SW 1271 (cell line): Measurements from ENCODE around the gene ANKRD11.
"Not testable (repeated sequence)": the region's sequence is repeated elsewhere in the genome, so short reads cannot be mapped to it uniquely, and the experiment has no call there.

Experiments
- DNase-seq, 2 experiments: peaks; one replicate each; lab custom pipeline; 2025; lab: John Stamatoyannopoulos, UW

ANKRD11 gene

DNA sequence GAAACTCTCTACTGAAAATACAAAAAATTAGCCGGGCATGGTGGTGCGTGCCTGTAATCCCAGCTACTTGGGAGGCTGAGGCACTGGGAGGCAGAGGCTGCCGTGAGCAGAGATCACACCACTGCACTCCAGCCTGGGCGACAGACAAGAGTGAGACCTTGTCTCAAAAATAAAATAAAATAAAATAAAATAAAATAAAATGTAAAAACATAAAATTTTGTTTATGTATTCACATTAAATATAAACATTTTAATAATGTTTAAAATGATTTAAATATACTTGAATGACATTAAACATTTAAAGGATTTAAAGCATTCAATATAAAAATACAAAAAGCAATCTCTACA, 160.6 kb downstream of the ANKRD11 start:
- DNase-seq: not testable (repeated sequence)

DNA sequence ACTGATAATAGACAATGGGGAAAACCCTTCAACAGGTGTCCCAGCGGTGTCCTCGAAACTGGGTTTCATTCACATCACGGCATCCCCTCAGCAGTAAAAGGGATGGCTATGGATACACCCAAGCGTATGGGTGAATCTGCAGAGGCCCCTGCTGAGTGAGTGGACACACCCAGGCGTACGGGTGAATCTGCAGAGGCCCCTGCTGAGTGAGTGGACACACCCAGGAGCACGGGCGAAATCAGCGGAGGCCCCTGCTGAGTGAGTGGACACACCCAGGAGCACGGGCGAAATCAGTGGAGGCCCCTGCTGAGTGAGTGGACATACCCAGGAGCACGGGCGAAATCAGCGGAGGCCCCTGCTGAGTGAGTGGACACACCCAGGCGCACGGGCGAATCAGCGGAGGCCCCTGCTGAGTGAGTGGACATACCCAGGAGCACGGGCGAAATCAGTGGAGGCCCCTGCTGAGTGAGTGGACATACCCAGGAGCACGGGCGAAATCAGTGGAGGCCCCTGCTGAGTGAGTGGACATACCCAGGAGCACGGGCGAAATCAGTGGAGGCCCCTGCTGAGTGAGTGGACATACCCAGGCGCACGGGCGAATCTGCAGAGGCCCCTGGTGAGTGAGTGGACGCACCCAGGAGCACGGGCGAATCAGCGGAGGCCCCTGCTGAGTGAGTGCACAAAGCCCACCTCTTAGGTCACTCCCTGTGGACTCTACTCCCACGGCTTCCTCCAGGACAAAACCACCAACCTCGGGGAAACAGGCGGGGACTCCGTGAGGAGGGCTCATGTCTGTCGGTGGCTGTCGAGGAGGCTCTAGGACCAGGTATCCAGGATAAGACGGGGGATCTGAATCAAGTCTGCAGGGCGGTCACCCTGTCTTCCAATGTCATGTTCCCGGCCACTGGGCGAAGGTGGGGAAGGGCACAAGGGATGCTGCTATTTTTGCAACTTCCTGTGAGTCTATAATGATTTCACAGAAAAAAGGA, 161.7 kb downstream of the ANKRD11 start:
- not testable (repeated sequence) for DNase-seq

DNA sequence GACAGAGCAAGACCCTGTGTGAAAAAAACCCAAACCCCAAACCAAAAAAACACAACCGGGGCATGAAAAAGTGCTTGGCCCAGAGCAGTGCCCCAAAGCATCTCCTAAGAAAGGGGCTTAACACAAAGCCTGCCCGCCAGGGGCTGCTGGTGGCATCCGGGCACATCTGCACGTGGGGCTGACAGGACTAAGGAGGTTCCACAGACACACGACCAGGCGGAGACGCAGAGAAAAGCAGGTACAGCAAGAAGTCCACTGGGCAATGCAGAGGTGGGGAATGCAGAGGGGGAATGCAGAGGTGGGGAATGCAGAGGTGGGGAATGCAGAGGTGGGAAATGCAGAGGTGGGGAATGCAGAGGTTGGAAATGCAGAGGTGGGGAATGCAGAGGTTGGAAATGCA, 163.6 kb downstream of the ANKRD11 start:
- no peak for DNase-seq

DNA sequence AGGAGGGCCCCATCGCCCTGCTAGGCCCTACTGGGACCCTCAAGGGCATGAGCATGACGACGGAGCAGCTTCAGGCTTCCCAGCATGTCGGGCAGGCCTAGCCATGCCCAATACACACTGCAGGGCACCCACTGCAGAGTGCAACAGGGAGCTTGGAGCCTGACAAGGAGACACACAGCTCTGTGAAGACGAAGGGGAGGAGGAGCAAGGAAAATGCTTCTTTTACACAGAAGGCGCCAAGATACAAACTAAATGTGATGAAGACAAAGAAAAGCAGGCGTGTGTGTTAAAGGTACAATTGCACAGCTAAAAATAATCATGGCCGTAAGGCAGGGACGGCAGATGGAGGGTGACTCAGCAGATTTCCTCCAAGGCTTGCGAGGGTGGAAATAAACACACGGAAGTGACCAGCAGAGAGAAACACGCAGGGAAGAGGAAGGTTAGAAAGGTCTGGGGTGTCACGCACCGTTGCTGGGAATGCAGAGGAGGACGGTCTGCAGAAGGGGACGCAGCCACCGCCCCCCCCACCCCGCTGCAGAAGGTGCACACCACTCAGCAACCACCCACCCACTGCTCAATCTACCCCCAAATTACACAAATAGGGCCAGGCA, 164.4 kb downstream of the ANKRD11 start:
- DNase-seq: peak in 1 of 2 experiments; percentile 59

DNA sequence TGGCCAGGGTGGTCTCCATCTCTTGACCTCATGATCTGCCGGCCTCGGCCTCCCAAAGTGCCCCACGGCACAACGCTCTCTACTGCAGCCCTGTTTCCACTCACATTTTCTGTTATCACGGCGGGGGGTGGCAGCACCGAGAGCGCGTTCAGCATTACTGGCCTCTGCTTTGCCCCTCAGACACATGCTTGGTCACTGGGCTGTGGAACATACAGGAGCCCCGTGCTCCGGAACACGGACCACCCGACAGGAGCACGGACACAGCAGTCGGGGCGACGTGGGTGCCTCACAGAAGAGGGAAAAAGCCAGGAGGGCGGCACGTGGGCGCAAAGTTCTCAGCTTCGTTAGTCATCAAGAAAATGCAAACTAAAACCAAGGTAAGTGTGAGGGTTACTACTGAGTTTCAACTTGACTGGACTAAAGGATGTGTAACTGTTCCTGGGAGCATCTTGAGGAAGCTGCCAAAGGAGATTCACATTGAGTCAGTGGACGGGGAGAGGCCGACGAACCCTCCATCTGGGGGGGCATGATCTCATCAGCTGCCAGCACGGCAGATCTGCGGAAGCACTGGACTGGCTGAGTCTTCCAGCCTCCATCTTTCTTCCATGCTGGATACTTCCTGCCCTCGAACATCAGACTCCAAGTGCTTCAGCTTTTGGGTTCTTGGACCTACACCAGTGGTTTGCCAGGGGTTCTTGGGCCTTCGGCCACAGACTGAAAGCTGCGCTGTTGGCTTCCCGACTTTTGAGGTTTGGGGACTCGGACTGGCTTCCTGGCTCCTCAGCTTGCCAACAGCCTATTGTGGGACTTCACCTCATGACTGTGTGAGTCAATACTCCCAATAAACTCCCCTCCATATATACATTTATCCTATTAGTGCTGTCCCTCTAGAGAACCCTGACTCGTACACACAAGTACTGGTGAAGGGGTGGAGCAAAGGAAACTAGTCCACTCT, 166.0 kb downstream of the ANKRD11 start:
- DNase-seq: no peak

DNA sequence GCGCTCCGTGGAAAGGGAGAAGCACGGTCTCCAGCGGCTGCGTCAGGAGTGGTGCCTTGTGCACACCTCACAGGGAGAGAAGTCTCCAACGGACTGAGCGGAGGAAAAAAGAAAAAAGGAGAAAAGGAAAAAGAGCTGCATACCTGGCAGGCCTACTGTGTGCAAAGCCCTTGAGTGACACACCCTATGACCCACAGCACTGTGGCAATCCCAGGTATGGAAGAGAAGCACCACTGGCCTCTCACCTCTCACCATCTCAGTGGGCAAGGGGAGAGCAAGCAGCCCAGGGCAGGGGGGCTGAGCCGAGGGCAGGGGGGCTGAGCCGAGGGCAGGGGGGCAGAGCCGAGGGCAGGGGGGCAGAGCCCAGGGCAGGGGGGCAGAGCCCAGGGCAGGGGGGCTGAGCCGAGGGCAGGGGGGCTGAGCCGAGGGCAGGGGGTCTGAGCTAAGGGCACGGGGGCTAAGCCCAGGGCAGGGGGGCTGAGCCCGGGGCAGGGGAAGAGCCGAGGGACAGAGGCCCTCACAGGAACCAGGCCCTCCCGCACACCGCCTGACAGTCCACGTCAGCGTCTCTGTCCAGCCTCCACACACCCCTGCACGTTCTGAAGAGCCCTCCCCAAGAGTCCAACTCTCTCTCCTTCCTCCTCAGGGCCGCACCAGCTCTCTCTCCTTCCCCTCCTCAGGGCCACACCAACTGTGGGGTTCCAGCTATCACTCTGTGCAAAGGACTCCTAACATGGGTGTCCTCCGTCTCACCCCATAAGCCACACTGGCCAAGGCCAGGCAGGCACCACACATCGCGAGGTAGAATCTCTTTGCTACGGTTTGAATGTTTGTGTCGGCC, 167.0 kb downstream of the ANKRD11 start:
- DNase-seq: no peak

DNA sequence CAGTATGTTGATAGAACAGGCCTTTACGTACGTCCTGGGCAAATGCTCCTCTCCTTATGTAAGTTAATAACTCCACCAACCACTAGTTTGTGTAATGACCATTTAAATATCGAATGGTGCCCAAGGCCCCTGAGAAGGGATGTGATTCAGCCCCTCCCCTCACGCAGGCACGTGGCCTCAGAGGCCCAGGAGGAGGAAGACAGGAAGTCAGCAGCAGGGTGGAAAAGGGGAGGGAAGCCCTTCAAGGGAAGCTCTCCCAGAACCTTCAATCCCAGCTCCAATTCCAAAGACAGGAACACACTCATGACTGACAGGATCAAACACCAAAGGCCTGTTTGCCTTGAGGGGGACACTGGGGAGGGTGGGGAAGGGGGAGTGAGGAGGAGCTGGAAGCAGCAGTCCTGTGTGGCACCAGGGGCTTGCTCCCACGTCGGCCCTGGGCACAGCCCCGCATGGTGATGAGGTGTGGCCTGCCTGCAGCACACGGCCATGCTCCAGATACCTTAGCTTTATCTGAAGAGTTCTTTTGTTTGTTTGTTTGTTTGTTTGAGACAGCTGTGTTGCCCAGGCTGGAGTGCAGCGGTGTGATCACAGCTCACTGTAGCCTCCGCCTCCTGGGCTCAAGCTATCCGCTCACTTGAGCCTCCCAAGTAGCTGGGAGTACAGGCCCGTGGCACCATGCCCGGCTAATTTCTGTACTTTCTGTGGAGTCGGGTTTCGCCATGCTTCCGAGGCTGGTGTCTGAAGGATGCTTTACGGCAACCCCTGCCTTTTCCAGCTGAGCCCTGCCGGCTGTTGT, 167.8 kb downstream of the ANKRD11 start:
- peak; percentile 31 to 74 for DNase-seq

DNA sequence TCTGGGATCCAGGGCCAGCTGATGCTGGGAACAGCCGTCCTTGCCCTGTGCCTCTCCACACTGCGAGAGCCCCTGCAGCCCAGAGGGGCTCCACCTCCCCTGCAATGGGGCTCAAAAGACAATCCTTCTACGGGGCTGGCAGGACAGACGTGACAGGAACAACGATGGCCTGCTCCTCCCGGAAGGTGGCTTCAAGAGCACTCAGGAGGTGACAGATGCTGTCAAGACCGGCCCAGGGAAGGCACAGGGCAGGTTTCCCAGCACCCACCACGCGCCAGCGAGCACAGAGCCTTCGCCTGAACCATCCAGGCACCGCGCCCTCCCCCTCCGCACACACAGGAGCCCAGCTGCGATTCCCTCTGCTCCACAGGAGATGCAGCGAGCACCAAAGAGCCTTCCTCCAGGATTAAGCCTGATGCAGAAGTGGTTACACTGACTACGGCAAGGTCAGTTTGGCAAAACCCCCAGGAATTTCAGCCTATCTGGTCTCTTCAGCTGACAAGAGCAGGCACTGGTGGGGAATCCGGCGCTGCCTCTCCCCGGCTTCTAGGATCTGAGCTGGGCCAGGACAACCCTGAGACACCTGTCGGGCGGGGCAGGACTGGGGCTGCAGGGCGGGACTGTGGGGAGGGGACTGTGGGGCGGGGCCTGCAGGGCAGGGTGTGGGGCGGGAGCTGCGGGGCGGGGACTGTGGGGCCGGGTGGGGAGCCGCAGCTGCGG, 169.4 kb downstream of the ANKRD11 start:
- peak in 1 of 2 experiments; percentile 57 for DNase-seq

DNA sequence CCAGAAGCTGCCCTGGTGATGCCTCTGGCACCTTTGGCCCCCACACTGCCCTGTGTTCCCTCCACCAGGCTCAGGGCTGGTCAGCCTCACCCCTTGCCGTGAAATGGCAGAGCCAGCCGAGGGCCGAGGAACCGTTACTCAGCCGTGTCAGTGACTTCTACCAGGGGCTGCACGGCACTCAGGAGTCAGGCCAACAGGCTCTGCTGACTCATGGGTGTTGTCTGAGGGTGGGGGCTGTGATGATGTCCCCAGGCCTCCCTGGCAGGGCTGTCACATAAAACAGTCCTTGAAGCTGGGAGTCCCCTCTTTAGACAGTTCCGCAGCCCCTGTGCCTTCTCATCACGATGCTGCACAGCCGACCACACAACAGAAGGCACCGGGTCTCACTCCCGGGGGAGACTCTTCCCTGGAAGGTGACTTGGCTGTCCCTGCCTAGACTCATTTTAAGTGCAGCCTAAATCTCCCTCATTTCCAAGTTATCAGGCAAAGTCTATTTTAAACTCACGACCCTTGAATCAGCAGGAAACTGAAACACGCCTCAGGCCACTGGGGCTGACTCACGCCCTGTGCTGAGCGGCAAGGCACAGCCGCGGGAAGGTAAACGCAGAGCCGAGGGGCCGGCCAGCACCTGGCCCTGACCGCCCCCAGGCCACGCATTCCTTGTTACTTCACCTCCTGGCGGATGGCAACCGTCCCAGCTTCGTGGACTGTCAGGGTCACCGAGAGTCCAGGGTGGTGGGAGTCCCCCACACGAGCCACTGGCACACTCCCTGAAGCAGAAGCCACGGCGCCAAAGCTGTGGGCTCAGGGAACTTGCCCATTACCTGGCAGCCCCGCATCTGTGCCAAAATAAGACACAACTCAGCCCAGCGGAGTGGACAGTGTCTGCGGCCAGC, 170.2 kb downstream of the ANKRD11 start:
- peak; percentile 60 to 78 for DNase-seq

DNA sequence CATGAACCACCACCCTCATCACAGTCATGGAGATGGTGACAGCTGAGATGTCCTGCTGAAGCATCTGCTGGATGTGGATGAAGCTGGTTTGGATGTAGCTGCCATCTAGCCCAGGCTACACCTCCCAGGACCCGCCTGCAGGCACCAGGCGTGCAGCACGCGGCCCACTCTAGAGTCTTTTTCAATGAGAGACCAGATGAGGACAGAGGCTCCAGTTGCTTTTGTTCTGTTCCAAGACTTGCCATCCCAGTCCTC, 170.8 kb downstream of the ANKRD11 start:
- no peak for DNase-seq

DNA sequence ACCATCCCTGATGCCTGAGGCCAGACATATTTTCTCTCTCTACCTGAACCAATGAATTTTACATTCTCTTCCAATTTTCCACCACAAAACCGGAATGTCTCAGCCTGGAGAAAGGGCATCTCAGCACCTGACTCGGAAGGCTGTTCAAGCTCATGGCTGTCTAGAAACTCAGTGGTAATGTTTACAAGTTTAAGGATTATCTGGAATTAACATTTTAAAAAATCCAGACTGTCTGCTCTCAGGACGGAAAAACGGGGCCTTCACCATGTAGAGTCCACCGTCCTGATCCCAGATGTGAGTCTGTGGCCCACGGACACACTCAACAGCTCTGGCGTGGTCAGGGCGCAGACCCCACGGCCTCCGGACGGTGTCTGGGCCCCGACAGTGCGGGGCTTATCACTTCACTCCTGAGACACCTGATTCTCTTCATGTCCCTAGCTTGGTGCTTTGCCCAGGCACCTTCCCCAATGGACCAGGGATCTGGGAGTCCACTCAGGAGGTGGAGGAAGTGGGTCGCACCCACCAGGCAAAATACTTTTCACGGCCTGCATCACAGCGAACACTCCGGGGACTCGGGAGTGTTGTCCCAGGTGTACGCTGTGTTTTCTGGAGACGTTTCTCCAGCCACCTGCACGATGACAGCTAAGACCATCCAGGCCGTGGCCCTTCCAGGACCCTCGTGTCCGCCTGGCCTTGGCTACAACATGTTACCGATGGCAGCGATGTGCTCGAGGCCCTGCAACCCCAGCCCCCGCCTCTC, 171.3 kb downstream of the ANKRD11 start:
- DNase-seq: no peak

DNA sequence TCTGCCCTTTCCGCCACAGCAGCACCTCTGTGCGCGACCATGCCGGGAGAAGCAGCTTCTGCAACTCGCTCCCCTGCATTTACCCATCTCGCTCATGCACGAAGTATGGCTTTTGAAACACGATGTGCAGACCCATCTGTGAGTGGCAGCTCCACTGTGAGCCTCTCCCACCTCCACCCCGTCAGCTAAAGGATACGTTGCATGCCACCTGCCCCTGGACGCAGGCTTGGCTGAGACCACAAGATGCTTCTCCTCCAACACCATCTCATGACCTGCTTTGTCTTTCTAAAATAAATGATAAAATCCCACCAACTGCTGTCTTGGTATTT, 172.0 kb downstream of the ANKRD11 start:
- no peak for DNase-seq

DNA sequence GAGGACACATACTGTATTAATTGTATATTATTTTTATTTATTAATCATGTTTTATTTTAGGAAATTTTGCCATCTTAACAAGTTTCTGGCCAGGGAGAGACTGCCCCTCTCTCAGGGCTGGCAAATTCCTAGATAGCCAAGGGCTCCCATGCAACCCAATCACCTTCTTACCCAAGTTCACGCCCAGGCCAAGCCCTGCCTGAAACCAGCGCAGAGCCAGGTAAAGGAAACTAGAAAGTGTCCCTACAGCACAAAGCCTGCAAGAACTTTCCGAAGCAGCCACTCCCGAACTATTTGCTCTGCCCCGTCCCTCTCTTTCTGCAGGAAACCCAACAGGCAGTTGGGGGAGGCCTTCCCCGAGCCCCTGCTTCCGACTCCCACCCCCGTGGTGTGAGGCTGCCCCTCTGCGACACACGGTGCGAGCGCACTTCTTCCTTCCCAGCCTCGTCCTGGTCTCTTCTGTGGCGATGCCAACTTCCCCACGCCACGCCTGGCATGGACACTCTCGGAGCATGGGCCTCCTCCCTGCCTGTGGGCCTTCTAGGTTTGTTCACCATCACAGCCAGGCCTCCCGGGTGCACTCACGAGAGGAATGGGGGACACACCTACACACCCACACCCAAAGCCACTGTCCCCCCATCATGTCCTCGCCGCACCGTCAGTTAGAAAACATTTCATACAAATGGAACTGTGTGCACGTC, 172.5 kb downstream of the ANKRD11 start:
- DNase-seq: no peak

DNA sequence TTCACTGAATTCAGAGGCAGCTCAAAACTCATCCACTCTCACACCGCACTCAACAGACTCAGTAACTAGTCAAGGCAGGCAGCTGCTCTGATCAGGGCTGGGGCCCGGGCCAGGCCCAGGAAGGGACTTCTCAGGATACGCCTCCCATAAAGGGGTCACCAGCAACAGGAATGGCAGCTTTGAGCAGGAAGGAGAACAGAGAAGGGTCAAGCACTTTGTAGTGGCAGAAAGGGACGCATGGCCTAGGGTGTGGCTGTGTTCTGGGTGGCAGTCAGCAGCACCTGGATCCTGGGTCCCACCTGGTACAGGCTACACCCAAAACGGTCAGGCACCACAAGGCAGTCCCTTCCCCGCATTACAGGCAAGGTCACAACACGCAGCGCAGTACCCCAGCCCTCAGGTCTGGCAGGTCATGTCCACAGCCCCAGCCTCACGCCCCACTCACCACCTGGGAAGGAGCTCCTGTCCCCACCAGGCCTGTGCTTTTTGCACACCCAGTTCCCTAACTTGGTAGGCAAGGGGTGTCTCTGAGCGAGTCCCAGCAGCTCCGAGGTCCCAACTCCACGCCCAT, 173.2 kb downstream of the ANKRD11 start:
- no peak for DNase-seq

DNA sequence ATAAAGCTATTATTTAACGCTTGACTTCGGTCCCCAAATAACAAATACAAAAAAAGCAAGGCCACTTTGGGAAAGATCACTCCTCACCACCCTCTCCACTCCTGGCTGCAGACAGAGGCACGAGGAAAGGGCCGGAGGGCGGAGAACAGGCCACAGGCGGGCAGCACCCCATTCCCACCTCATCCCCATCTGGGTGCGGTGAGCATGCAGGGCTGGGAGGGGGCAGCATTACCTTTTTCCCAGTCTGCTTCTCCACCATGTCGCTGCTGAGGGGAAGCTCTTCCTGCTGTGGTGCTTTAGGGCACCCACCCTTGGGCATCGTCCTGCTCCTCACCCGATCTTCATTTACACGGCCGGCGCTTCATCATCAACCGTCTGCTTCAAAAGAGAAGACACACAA, 173.7 kb downstream of the ANKRD11 start:
- DNase-seq: no peak

DNA sequence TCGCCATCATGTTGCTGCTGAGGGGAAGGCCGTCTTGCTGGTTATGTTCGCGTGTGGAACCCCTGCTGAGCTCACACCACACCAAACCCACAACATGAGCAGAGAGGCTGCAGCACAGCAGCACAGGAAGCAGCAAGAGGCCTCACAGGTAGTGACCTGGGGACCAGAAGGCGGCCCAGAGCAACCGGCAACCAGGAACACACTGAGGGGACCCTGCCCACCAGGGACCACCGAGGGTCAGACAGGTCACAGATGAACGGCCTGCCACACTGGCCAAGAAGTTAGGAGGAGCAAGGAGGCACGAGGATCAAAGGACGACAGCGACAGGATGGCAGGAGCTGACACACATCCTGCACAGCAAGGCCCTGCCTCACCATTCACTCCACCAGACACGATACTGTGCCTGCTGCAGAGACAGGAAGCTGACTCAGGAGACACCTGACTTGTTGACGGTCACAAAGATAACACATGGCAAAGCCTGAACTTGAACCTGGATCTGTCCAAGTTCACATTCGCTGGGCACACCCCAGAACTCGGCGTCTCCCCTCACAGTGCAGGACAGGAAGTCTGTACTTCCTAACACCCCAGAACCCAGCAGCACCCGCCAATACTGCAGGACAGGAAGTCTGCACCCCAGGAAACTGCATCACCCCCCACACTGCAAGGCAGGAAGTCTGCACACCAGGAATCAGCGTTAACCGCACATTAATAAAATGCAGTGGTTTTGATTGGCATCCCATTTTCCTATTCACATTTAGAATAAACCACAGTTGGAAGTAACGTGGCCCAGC, 174.4 kb downstream of the ANKRD11 start:
- peak; percentile 78 to 97 for DNase-seq

DNA sequence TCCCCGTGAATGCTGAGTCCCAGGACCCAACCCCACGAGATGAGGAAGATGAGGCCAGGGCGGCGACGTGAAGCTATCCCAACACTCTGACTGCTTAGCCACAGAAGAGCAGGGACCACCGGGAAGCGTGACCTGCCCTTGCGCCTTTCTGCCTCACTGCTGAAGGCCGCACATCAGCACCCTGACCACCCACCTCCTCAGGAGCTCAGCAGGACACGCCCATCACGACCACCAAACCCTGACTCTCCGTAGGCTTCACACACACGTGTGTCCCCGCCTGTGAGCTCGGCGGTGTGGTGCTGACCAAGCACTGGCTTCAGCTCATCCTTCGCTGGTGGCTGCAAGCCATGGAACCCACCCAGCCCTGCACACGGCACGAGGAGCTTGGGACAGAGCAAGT, 175.1 kb downstream of the ANKRD11 start:
- no peak for DNase-seq
